ENCODE data around the gene ALDH4A1. TPM values are rescaled to one million over a fixed set of nuclear protein-coding genes. Genes with fewer than 3 reads are reported as not detected.

The ALDH4A1 gene, protein sequence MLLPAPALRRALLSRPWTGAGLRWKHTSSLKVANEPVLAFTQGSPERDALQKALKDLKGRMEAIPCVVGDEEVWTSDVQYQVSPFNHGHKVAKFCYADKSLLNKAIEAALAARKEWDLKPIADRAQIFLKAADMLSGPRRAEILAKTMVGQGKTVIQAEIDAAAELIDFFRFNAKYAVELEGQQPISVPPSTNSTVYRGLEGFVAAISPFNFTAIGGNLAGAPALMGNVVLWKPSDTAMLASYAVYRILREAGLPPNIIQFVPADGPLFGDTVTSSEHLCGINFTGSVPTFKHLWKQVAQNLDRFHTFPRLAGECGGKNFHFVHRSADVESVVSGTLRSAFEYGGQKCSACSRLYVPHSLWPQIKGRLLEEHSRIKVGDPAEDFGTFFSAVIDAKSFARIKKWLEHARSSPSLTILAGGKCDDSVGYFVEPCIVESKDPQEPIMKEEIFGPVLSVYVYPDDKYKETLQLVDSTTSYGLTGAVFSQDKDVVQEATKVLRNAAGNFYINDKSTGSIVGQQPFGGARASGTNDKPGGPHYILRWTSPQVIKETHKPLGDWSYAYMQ
- total RNA-seq: 28.6 and 31.8 TPM in 2 replicates

DNA sequence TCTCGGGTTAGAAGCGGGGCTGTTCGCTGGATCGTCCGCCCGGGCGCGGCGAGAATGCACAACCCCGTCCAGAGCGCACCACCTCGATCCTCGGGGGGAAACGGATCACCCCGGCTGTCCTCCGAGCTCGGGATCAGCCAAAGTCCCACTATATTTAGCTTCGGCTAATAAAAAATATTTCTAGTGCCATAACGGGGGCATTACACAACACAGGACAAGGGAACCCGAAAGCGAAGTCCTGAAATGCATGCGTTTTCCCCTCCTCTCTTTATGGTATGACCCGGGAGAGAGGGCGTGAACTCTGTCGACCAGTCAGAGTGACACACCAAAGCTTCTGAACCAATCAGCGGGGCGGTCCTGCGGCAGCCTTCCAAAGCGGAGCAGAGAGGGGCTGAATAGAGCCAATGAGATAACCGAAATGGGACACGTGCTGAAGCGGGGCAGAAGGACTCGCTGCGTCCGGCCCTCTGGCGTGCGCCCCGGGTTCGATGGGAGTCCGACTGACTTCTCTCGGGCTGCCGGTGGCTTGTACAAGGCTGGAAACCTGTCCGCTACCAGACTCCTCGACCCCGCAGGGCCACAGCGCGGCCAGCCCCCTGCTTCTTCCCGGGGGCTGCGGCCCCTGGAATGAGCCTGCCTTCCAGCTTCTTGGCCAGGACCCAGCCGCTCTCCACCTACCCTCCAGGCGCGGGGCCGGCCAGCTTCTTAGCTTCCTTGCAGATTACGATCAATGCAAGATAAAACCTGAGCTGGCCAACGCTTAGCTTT is at the start of gene ALDH4A1:
ALDH4A1 (minus strand) TSS at position 33 of the 768 bp plus-strand sequence; CDS start at position 1, 32 bp downstream.
- H3K9me3 ChIP-seq (ENCODE audit: low read depth, low read length): no peaks in the 10 kb centered on the region
- H3K4me2 ChIP-seq (ENCODE audit: insufficient read depth, low read length): peak within 1 kb of the TSS; percentile 98
- peak within 1 kb of the TSS; percentile 96 for H2AFZ ChIP-seq (ENCODE audit: low read length)
- no peaks in the 10 kb centered on the region for H3K79me2 ChIP-seq (ENCODE audit: insufficient read depth, low read length)
- DNase-seq (ENCODE audit: insufficient read length, low spot score, missing footprints): peak; percentile 100
- TF ChIP-seq, protein P1, sequence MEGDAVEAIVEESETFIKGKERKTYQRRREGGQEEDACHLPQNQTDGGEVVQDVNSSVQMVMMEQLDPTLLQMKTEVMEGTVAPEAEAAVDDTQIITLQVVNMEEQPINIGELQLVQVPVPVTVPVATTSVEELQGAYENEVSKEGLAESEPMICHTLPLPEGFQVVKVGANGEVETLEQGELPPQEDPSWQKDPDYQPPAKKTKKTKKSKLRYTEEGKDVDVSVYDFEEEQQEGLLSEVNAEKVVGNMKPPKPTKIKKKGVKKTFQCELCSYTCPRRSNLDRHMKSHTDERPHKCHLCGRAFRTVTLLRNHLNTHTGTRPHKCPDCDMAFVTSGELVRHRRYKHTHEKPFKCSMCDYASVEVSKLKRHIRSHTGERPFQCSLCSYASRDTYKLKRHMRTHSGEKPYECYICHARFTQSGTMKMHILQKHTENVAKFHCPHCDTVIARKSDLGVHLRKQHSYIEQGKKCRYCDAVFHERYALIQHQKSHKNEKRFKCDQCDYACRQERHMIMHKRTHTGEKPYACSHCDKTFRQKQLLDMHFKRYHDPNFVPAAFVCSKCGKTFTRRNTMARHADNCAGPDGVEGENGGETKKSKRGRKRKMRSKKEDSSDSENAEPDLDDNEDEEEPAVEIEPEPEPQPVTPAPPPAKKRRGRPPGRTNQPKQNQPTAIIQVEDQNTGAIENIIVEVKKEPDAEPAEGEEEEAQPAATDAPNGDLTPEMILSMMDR (IDR thresholded peaks at IDR 0.05; ENCODE audit: extremely low read depth, low read depth, low read length): no peak
- peaks cover 19% of the 10 kb centered on the region for H3K4me1 ChIP-seq (ENCODE audit: insufficient read depth, low read length)
- H3K36me3 ChIP-seq (ENCODE audit: insufficient read depth, low read length): peaks cover 14% of the 10 kb centered on the region
- peak within 1 kb of the TSS; percentile 91 for H3K4me3 ChIP-seq (ENCODE audit: insufficient read depth, low read length)
- H3K27me3 ChIP-seq (ENCODE audit: insufficient read depth, low read length): no peaks in the 10 kb centered on the region
- H3K27ac ChIP-seq (ENCODE audit: low read depth, low read length): peak within 1 kb of the TSS; percentile 97
- H4K20me1 ChIP-seq (ENCODE audit: insufficient read depth, low read length): peaks cover 8% of the 10 kb centered on the region

DNA sequence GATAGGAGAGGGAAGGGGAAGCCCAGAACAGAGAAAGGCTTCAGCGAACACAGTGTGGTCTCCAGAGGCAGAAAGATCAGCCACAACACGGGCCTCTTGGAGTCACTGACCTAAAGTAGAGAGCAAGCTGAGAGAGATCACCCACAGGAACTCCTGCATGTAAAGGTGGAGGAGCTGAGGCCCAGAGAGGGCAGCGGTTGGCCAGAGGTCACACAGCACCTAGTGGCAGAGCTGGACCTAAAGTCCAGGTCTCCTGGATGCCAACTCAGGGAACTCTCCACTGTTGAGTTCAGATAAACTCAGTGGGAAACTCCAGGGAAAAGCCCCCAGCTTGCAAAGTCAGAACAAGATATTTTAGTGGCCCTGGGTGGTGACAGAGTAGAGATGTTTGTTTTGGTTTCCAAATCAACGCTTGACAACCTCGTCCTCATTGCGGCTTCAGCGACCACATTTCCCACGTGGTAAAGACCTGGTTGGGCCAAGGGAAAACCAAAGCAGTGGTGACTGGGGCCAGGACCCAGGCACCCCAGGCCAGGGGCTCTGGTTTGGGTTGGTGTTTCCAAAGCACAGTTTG is 49.5 kb upstream of the ALDH4A1 start:
- TF ChIP-seq, protein P1 (IDR thresholded peaks at IDR 0.05; ENCODE audit: extremely low read depth, low read depth, low read length): no peak
- Histone ChIP-seq H3K27ac (ENCODE audit: low read depth, low read length) (peak overlapping the region; percentile 89), H3K4me1 (ENCODE audit: insufficient read depth, low read length) (peaks cover 63% of the 10 kb centered on the region), H3K9me3 (ENCODE audit: low read depth, low read length) (no peaks in the 10 kb centered on the region), H3K4me3 (ENCODE audit: insufficient read depth, low read length) (no peak overlapping the region), H3K36me3 (ENCODE audit: insufficient read depth, low read length) (peaks cover 6% of the 10 kb centered on the region), H4K20me1 (ENCODE audit: insufficient read depth, low read length) (peaks cover 18% of the 10 kb centered on the region), H3K79me2 (ENCODE audit: insufficient read depth, low read length) (peaks cover 86% of the 10 kb centered on the region), H3K4me2 (ENCODE audit: insufficient read depth, low read length) (no peak overlapping the region), H3K27me3 (ENCODE audit: insufficient read depth, low read length) (no peaks in the 10 kb centered on the region), H2AFZ (ENCODE audit: low read length) (no peak overlapping the region)
- peak; percentile 81 for DNase-seq (ENCODE audit: insufficient read length, low spot score, missing footprints)

DNA sequence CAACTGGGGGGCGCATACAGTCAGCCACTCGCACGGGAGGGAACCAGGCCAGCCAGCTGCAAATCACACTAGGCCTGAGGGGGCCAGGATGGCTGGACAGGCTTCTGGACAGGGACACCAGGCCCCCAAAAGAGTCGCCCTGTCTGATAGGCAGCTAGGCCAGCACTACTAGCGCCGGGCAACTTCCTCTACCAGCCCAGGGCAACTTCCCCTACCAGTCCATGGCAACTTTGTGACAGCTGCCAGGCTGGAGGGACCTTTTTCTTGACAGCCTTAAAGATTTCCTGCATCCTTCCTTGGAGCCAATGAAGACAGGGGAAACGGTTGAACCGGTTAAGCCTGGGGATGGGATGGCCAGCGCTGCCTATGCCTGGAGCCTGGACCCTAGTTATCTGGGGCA is 49.1 kb upstream of the ALDH4A1 start:
- H2AFZ ChIP-seq (ENCODE audit: low read length): peak overlapping the region; percentile 79
- peaks cover 63% of the 10 kb centered on the region for H3K4me1 ChIP-seq (ENCODE audit: insufficient read depth, low read length)

More for the DNA sequence above, 49.1 kb upstream of the ALDH4A1 start:
- Histone ChIP-seq H3K4me3 (ENCODE audit: insufficient read depth, low read length) (no peak overlapping the region), H3K27ac (ENCODE audit: low read depth, low read length) (peak overlapping the region; percentile 89), H3K9me3 (ENCODE audit: low read depth, low read length) (no peaks in the 10 kb centered on the region), H4K20me1 (ENCODE audit: insufficient read depth, low read length) (peaks cover 18% of the 10 kb centered on the region), H3K4me2 (ENCODE audit: insufficient read depth, low read length) (peak overlapping the region; percentile 87), H3K79me2 (ENCODE audit: insufficient read depth, low read length) (peaks cover 91% of the 10 kb centered on the region), H3K27me3 (ENCODE audit: insufficient read depth, low read length) (no peaks in the 10 kb centered on the region), H3K36me3 (ENCODE audit: insufficient read depth, low read length) (peaks cover 6% of the 10 kb centered on the region)
- TF ChIP-seq, protein P1 (IDR thresholded peaks at IDR 0.05; ENCODE audit: extremely low read depth, low read depth, low read length): no peak
- peak; percentile 30 for DNase-seq (ENCODE audit: insufficient read length, low spot score, missing footprints)

Measured in osteoblast (primary cell).